Fibroblast of pulmonary artery (primary cell): ENCODE data around the gene USP7.

Experiments
- DNase-seq: peaks from one replicate; pipeline ENCODE4 v3.0.0-alpha.2; 2010; ENCODE audit warnings: low read depth
- H3K4me3 ChIP-seq: replicated peaks from 2 replicates; pipeline ENCODE4 v1.5.1; 2011; ENCODE audit warnings: low read depth, mild to moderate bottlenecking, control low read depth, low read length, moderate library complexity
- CTCF ChIP-seq: IDR thresholded peaks from 2 replicates; pipeline ENCODE4 v1.5.1; 2011; ENCODE audit warnings: mild to moderate bottlenecking, control low read depth, low read length, inconsistent platforms; ENCODE audit errors: missing control alignments

USP7 gene

GRCh38 chr16:8853150-8853549, 110.6 kb downstream of the USP7 start:
- DNase-seq = no peak
- no peak overlapping the region for H3K4me3 ChIP-seq
- no peak for TF ChIP-seq CTCF

- no peak for DNase-seq
- TF ChIP-seq CTCF = no peak
- no peak overlapping the region for H3K4me3 ChIP-seq
Measured at GRCh38 chr16:8852534-8852933, 111.2 kb downstream of the USP7 start.

GRCh38 chr16:8851761-8852403, 111.8 kb downstream of the USP7 start:
- DNase-seq = no peak
- TF ChIP-seq CTCF = no peak
- H3K4me3 ChIP-seq = no peak overlapping the region

- no peak overlapping the region for H3K4me3 ChIP-seq
- no peak for TF ChIP-seq CTCF
- DNase-seq = peak; percentile 93
Measured at GRCh38 chr16:8850279-8850885, 113.3 kb downstream of the USP7 start.

- peak; percentile 80 for DNase-seq
- TF ChIP-seq CTCF = no peak
- H3K4me3 ChIP-seq = no peak overlapping the region
Measured at GRCh38 chr16:8849411-8850011, 114.2 kb downstream of the USP7 start.

- no peak for DNase-seq
- TF ChIP-seq CTCF = no peak
- no peak overlapping the region for H3K4me3 ChIP-seq
Measured at GRCh38 chr16:8848939-8849391, 114.7 kb downstream of the USP7 start.
